Adrenal gland (tissue), 12 donors: Measurements from ENCODE around the gene SLC6A18. TPM values are rescaled to one million over a fixed set of nuclear protein-coding genes. Genes with fewer than 3 reads are reported as not detected.

Source experiments
- DNase-seq, 7 donors: peaks; one replicate each; pipeline ENCODE4 v3.0.0-alpha.2; 2019 to 2020
- H3K27ac ChIP-seq, 5 donors: fragments of 200-600 bp; sonication (generic) in 4 of 5; 1 replicate in 3 of 5; 2 replicates in 2 of 5; pipeline versions ENCODE4 v1.5.1 to v1.8.0; 2016 to 2020; ENCODE audit warnings: mild to moderate bottlenecking in 1 of 5
- H3K27me3 ChIP-seq: fragments of 200-600 bp; 2 replicates; pipeline ENCODE4 v1.8.0; 2021
- H3K36me3 ChIP-seq, 2 donors: fragments of 200-600 bp; replicated peaks in 1 of 2; 1 replicate in 1 of 2; 2 replicates in 1 of 2; pipeline versions ENCODE4 v1.5.1 to v1.8.0; 2018 to 2022
- H3K4me1 ChIP-seq, 2 donors: fragments of 200-600 bp; replicated peaks in 1 of 2; 1 replicate in 1 of 2; 2 replicates in 1 of 2; pipeline versions ENCODE4 v1.5.1 to v1.8.0; 2018 to 2021
- H3K4me3 ChIP-seq, 4 donors: fragments of 200-600 bp; sonication (generic) in 3 of 4; one replicate each; pipeline ENCODE4 v1.5.1; 2016 to 2018
- H3K9me3 ChIP-seq, 3 donors: fragments of 200-600 bp; sonication (generic) in 1 of 3; replicated peaks in 1 of 3; 1 replicate in 2 of 3; 2 replicates in 1 of 3; pipeline versions ENCODE4 v1.5.1 to v1.8.0; 2016 to 2021
- CTCF ChIP-seq, 6 experiments: fragments of 450-650 bp in 4 of 6; fragments of 200-600 bp in 2 of 6; sonication (generic) in 1 of 6; IDR thresholded peaks; 1 replicate in 5 of 6; 2 replicates in 1 of 6; pipeline versions ENCODE4 v1.5.1 to v1.8.0; 2016 to 2021; ENCODE audit warnings: antibody characterized with exemption in 6 of 6, mild to moderate bottlenecking in 2 of 6, moderate library complexity in 1 of 6
- POLR2A ChIP-seq, 2 donors: fragments of 450-650 bp; IDR thresholded peaks; one replicate each; pipeline ENCODE4 v1.6.1; 2017; ENCODE audit warnings: antibody characterized with exemption in 2 of 2, mild to moderate bottlenecking in 2 of 2, moderate library complexity in 1 of 2
- WGBS, 4 donors: extraction: QIAGEN DNeasy Blood & Tissue Kit in 2 of 4; methylation state at CpG; one replicate each; pipeline versions ENCODE4 v1.1.5 to v1.1.7; 2013 to 2017; 5-methylcytosine and 5-hydroxymethylcytosine counted together
- intact Hi-C, 2 donors: fragments of 100-400 bp; cut with DNase I; formaldehyde crosslinking; loops; one replicate each; pipeline versions ENCODE4 v1.14.1 to v1.15.0; 2022 to 2023
- polyA plus RNA-seq, 3 donors: library from polyadenylated mRNA; stranded (reverse); fragments of 200-250 nt in 2 of 3; fragments of 350-450 nt in 1 of 3; fragmentation: Illumina TruSeq in 1 of 3; extraction: RNeasy Lipid Tissue Mini Kit (QIAGEN cat#74804) in 1 of 3; gene quantifications; one replicate each; pipeline ENCODE4 v1.2.3, GENCODE V29; 2013 to 2014
- total RNA-seq, 9 donors: library from RNA; depleted of rRNA in 4 of 9; stranded (reverse); fragments of >200 nt in 4 of 9; fragments of 120-200 nt in 1 of 9; fragmentation: NEBNext Ultra II Directional in 1 of 9; extraction: Animal tissue kit (Norgen Biotek cat#: 25700) in 1 of 9; gene quantifications; one replicate each; pipeline versions ENCODE4 v1.1.0 to v1.2.4, GENCODE V29; 2013 to 2023
- donor health status: healthy with polysubstance abuse.
- donor health status: Bipolar disorder and iron deficiency.
- donor health status: DM: yes; HTN: yes; CAD: no.
- donor health status: DM: no; HTN: no; CAD: no.
- donor health status: DM: no; HTN: no; CAD: no.
- donor health status: DM: yes; HTN: yes; CAD: no.

SLC6A18 gene
- total and polyA plus RNA-seq, 12 donors, result not detected

- Histone ChIP-seq H3K4me3 (no peak overlapping the region), H3K27ac (no peak overlapping the region), H3K4me1 (no peaks in the 10 kb centered on the region), H3K27me3 (no peaks in the 10 kb centered on the region), H3K9me3 (no peaks in the 10 kb centered on the region), H3K36me3 (no peaks in the 10 kb centered on the region)
- intact Hi-C loops, result no loop called here
- 90 to 92% (median 91%) methylated on average over 16 to 38 of the region's 38 CpGs for WGBS, 4 donors
- DNase-seq, result no peak
- no peak for TF ChIP-seq CTCF (IDR thresholded peaks at IDR 0.05)
- TF ChIP-seq POLR2A (IDR thresholded peaks at IDR 0.05), result no peak
Observed at GRCh38 chr5:1216211-1216917, 8.8 kb upstream of the SLC6A18 start.

GRCh38 chr5:1216918-1217295, 8.3 kb upstream of the SLC6A18 start:
- intact Hi-C loops, result no loop called here
- DNase-seq, result no peak
- 79 to 85% (median 83%) methylated on average over 9 to 18 of the region's 18 CpGs for WGBS, 4 donors
- no peak for TF ChIP-seq POLR2A (IDR thresholded peaks at IDR 0.05)
- no peak for TF ChIP-seq CTCF (IDR thresholded peaks at IDR 0.05)
- H3K9me3 ChIP-seq, result no peaks in the 10 kb centered on the region
- H3K36me3 ChIP-seq, result no peaks in the 10 kb centered on the region
- H3K27me3 ChIP-seq, result no peaks in the 10 kb centered on the region
- H3K4me1 ChIP-seq, result no peaks in the 10 kb centered on the region
- H3K4me3 ChIP-seq, result no peak overlapping the region
- no peak overlapping the region for H3K27ac ChIP-seq

GRCh38 chr5:1217596-1218206, 7.5 kb upstream of the SLC6A18 start:
- WGBS, 4 donors, result 49 to 58% (median 54%) methylated on average over 20 to 24 of the region's 24 CpGs
- Histone ChIP-seq H3K27ac (no peak overlapping the region), H3K27me3 (no peaks in the 10 kb centered on the region), H3K9me3 (no peaks in the 10 kb centered on the region), H3K4me3 (no peak overlapping the region), H3K36me3 (no peaks in the 10 kb centered on the region), H3K4me1 (no peaks in the 10 kb centered on the region)
- DNase-seq, result no peak
- intact Hi-C loops, result no loop called here
- TF ChIP-seq POLR2A (IDR thresholded peaks at IDR 0.05) (no peak), CTCF (IDR thresholded peaks at IDR 0.05) (no peak)

- no peaks in the 10 kb centered on the region for H3K36me3 ChIP-seq
- H3K27me3 ChIP-seq, result no peaks in the 10 kb centered on the region
- no peak overlapping the region for H3K27ac ChIP-seq
- no peaks in the 10 kb centered on the region for H3K9me3 ChIP-seq
- intact Hi-C loops, result no loop called here
- H3K4me3 ChIP-seq, result no peak overlapping the region
- no peak for DNase-seq
- 82 to 87% (median 83%) methylated on average over 13 to 38 of the region's 38 CpGs for WGBS, 4 donors
- TF ChIP-seq POLR2A (IDR thresholded peaks at IDR 0.05) (no peak), CTCF (IDR thresholded peaks at IDR 0.05) (no peak)
- H3K4me1 ChIP-seq, result no peaks in the 10 kb centered on the region
Observed at GRCh38 chr5:1218351-1219080, 6.7 kb upstream of the SLC6A18 start.
